ENCODE data around the gene BUD13.

BUD13 gene

DNA sequence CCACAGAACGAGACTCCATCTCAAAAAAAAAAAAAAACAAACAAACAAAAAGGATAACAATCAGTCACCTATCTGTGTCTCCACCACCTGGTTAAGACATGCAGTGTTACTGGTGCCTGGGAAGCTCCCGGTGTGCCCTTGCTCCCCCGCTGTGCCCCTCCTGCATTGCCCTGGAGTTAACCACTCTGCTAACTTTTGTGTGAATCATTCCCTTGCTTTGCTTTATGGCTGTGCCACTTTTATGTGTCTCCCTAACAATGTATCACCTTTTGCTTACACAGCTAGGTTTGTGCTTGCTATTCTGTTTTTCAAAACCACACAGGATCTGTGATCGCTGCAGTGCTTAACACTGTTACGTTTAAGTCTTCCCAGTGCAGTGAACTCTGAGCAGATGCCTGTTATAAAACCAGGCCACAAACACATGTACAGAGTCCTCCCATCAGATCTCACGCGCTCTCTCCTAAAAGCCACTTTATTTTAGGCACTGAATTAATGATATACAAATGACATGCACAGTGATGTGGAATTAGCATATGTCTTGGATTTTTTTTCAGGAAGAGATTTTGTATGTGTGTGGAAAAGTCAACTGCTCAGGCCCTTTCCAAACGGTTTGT is 69.9 kb downstream of the BUD13 start:
- Mint-ChIP-seq H3K36me3 (ENCODE audit: low read depth) (no peaks in the 10 kb centered on the region), H3K27me3 (ENCODE audit: low read depth) (peaks cover 28% of the 10 kb centered on the region), H3K4me1 (ENCODE audit: low read depth) (peaks cover 2% of the 10 kb centered on the region), H3K27ac (no peak overlapping the region), H3K9me3 (no peaks in the 10 kb centered on the region), H3K4me3 (no peak overlapping the region)

DNA sequence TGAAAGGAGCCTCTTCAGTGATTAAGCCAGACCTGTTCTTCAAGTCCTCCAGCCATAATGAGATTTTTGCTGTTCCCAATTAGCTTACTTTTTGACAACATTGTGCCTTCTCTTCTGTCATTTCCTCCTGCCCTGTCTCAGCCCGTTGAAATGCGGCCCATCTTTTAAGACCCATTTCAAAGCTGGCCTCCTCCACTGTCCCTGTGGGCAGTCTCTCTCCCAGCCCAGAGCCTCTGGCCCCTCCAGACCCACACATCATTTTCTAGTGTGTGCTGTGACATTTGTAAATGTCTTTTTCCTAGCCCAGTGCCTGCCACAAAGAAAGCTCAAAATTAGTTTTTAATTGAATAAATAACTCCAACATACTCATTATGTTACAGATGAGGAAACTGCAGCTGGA is 70.9 kb downstream of the BUD13 start:
- Mint-ChIP-seq H3K27ac (no peak overlapping the region), H3K4me3 (no peak overlapping the region), H3K36me3 (ENCODE audit: low read depth) (no peaks in the 10 kb centered on the region), H3K27me3 (ENCODE audit: low read depth) (peaks cover 23% of the 10 kb centered on the region), H3K4me1 (ENCODE audit: low read depth) (no peaks in the 10 kb centered on the region), H3K9me3 (no peaks in the 10 kb centered on the region)

DNA sequence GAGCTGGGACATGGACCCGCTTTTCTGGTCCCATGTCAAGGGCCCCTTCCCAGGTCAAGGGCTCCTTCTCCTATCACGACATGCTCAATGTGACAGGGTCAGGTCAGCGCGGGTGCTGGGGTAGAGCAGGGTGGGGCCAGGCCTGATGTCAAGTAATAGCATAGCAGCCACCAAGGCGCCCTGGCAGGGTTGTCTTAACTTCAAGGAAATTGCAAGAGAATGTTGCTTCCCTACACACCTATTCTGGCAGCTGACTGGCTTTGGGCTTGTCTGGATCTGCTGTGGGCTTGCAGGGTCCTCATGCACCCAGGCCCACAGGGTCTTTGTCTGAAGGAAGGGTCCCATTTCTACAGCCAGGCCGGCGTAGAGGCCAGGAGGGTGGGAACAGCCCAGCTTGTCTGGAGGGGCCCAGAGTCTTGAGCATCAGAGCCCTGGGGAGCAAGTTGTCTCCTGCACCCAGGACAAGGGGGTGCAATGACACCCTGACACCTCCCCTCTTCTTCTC is 71.4 kb downstream of the BUD13 start:
- H3K9me3 Mint-ChIP-seq, result no peaks in the 10 kb centered on the region
- H3K27me3 Mint-ChIP-seq (ENCODE audit: low read depth), result peaks cover 19% of the 10 kb centered on the region
- H3K36me3 Mint-ChIP-seq (ENCODE audit: low read depth), result no peaks in the 10 kb centered on the region
- H3K4me1 Mint-ChIP-seq (ENCODE audit: low read depth), result no peaks in the 10 kb centered on the region
- no peak overlapping the region for H3K27ac Mint-ChIP-seq
- no peak overlapping the region for H3K4me3 Mint-ChIP-seq

DNA sequence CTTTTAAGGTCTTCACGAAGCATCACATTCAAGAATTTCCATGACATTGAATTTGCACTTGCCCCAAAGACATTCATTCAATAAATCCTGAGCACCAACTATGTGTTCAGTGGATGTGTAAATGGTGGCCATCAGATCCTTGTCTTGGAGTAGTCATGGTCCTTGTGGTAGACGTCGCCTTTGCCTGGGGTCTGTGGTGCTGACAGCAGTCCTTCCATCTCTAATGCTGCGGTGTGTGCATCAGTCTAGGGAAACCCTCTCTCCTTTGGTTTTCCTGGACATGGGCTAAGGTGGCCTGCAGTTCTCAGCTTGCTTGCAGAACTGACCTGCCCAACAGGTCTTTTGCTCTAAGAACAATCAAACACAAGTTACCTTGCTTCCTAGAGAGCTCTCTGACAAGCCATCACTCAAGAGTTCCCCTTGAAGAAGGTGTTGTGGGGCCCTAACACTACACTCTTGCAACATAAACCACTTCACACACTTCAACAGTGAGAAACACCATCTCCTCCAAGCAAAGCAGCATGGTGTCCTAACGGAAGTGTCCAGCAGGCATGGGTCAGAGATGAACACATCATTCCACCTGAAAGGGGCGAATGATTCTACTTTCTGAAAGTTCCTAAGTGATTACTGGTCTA is 72.1 kb downstream of the BUD13 start:
- H3K36me3 Mint-ChIP-seq (ENCODE audit: low read depth), result no peaks in the 10 kb centered on the region
- H3K9me3 Mint-ChIP-seq, result no peaks in the 10 kb centered on the region
- H3K27me3 Mint-ChIP-seq (ENCODE audit: low read depth), result peaks cover 12% of the 10 kb centered on the region
- H3K4me1 Mint-ChIP-seq (ENCODE audit: low read depth), result no peaks in the 10 kb centered on the region
- H3K27ac Mint-ChIP-seq, result no peak overlapping the region
- no peak overlapping the region for H3K4me3 Mint-ChIP-seq
